NOMO-1 treated with DMSO at 0.1 percent for 48 hours (cell line): ENCODE measurements around the gene NTRK3.

Source experiments
- DNase-seq: peaks from one replicate; lab custom pipeline; 2025; ENCODE audit not compliant: unreplicated experiment; lab: John Stamatoyannopoulos, UW

NTRK3 gene

DNA sequence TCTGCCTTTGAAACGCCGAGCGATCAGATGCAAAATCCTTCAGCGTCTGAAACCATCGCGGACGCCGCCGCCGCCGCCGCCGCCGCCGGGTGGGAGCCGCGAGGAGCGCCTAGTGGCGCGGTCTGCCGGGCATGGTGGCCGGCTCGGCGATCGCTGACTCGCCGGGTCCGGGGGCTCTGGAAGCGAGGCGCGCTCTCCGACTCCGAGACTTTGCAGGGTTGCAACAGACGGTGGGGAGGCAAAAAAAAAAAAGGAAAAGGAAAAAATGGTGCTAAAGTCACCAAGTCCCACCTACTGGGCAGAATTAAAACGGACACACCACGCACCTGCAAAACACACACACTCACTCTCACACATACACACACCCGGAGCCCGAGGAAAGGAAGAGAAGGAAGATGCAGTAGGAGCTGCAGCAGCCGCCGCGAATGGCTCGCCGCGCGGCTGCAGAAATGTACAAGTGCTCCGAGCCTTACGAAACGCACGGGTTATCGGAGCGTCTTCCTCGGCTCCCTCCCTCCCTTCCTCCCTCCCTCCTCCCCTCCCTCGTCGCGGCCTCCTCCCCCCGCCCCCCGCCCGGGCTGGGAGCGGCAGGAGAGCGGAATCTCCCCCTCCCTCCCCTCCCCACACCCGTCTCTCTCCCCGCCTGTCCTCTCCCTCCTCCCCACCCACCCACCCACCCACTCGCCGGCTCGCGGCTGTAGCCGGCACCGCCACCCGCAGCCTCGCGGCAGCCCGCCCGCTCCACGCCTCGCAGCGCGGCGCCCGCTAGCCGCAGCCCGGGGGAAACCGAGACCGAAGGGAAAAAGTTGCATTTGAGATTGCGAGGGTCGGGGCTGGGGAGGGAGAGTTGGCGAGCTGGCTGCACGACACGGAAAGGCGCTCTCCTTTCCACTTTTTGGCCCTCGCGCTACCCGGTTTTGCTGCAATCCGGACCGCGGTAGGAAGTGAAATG is at the start of gene NTRK3:
TSS of gene NTRK3 (minus strand) at position 461 of the 952 bp plus-strand sequence. CDS start 586 bp downstream, outside the sequence.
- DNase-seq = peak; percentile 7

DNA sequence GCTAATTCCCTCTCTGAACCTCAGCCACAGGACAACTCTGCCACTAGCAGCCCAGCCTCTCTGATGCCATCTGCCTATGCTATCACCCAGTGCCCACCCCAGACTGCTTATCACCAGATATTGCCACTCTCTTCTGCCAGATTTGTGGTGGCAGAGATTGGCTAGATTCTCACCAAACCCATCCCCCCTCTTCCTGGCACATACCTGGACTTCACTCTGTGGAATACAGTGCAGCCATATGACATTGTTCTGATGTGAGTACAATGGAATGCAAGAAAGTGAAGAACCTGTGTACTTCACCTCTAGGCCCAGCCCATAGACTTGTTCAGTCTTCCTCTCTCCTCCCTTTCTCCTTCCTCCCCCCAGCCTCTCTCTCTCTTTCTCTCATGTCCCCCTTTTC is 46.9 kb upstream of the NTRK3 start:
- no peak for DNase-seq

DNA sequence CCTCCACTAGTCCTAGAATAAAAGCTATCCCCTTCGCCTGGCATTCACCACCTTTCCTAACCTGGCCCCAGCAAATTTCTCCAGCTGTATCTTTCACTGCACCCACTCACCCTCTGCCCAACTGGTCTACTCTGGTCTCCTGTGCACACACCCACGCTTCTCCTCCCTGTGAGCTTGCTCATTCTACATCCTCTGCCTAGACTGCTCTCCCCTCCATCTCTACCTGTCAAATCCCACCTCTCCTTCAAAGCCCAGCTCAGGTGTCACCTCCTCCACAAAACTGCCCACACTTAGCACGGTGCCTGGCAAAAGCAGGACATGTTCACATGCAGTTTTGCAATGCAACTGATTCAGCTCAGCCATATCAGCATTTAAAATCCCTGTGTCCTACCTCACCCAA is 45.8 kb upstream of the NTRK3 start:
- DNase-seq = no peak

DNA sequence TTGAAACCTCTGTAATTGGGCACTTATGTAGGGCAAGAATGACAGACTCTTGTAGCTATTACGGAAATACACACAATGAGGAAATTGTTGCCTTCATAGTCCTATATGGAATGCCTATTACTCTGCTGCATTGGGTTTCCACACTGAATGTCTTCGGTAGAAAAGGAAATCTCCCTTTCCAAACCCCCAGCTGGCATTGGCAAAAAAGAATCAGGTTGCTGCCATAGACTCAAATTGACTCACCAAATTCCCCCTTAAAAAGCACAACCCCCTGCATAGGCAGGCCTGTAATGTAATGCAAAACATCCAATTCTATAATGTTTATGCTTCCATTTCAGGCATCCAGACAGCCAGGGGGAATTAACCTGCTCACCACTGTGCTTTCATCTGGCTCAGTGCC is 44.8 kb upstream of the NTRK3 start:
- DNase-seq = no peak

DNA sequence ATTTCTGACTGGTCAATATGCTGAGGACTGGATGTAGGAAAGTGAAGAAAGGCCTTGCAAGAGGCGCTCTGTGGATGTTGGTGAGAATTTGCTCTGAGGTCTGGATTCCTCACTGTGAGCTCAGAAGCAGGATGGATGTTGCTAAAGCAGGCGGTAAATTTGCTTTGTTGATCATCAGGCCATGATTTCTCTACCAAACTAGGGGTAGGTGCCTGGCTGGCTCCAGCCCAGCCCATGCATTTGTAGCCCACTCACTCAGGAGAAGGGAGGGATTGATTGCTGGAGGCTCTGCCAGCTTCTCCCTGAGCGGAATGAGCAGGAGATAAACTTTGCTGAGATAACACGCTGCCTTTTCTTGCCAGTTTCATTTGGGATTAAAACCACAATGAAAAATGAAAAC is 44.3 kb upstream of the NTRK3 start:
- DNase-seq = no peak

DNA sequence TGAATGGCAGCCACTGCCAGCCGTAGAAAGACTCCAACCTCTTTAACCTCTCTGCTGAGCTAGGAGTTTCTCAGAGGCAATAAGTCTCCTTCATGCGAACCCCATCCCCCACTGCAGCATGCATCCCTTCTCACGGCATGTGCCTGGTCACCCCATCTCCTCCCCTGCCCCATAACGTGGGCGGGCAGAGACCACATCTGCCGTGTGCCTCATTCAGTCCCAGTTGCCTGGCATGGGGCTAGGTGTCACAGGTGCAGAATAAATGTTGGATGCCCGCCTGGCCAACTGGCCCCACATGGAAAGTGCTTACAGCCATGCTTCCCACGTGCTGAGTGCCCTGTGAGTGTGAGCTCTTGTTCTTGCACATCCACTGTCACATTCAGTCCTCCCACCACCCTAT is 43.5 kb upstream of the NTRK3 start:
- no peak for DNase-seq

DNA sequence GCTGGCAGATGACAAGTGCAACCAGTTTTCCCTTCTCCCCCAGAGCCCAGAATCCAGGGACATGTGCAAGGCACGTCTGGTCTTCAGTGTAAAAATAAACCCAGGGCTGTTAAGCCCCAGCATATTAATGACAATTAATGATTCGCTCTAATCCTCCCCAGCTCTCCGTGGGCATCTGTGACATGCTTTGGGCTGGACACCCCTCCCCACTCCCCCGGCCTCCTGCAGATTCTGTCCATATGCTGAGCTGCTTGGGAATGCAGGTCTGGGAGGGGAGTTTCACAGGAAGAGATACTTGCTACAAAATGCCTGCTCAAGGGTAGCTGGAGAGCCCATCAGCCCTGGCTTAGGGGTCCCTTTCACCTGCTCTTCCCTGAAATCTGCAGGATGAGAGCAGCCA is 43.0 kb upstream of the NTRK3 start:
- no peak for DNase-seq

DNA sequence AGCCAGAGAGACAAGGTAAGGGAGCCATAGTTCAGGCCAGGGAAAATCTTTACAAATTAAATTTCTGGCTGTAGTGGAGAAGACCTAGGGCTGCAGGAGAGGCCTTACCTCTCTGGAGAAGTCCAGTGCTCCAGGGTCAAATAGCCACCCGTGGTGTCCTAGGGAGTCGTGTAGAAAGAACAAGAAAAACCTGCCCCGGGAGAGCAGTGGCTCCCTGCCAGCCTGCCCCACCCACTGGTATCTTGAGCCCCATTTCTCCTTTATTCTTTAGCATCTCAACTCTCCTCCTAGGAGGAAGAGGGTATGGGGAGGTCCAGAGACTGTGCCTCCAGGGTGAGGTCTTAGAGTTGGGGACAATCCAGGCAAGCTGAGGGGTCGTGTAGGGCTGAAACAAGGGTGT is 32.1 kb upstream of the NTRK3 start:
- no peak for DNase-seq

DNA sequence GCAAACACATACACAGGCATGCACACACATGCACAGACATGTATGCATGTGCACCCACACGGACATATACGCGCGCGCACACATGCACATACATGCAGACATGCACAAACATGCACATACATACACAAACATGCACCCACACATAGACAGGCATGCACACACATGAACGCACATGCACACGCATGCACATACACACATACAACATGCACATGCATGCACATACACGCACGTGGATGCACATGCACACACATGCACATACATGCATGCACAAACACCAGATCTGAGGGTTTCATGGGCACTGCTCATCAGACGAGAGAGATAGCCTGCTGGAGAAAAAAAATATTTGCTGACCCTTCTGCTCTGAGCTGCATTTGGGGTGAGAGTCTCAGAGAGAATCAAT is 31.7 kb upstream of the NTRK3 start:
- no peak for DNase-seq

DNA sequence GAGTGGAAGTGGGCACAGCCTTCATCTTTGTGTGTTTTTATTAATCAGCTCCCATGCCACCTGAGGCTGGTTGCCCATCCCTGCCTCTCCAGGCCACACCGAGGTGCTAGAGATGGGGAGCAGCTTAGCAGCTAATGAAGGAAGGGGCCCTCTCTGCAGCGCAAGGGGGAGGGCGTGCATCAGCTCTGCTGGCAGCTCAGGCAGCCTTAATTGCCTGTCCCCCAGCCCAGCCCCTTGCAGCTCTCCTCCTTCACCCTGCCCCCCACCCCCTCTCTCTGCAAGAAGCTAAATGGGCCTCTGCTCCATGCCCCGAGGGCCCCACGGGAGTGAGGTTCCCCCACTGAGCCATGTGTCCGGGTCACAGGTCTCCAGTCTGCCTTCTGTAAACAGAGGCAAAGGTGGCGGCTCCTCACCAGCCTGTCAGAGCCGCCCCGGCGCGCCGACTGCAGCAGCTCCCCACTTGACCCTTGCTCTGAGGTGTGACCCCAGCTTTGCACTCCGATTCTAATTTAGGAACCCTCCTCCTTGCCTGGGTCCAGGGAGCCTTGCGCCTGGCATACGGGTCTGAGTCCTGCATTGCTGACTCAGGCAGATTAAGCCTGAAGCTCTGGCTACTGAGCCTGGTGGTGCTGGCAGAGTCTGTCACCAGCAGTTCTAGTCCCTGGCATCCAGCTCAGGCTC is 27.9 kb upstream of the NTRK3 start:
- DNase-seq = no peak

DNA sequence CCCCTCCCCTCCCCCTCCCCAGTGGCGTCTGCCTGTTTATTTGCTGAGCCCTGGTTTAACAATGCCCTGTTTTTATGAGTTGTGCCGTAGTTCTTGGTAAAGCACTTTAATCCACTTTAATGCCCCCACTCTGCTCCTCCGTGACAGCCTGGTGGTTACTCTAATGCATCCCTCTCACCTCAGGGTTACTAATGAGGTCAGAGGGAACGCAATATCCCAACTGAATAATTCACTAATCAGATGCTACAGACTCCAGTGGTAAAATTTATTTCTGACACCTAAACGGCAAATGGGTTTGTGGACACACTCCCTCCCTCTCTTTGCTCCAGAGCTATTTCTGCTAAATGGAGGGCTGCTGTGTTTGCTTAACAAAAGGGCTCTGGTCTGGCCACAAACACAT is 26.1 kb upstream of the NTRK3 start:
- DNase-seq = no peak

DNA sequence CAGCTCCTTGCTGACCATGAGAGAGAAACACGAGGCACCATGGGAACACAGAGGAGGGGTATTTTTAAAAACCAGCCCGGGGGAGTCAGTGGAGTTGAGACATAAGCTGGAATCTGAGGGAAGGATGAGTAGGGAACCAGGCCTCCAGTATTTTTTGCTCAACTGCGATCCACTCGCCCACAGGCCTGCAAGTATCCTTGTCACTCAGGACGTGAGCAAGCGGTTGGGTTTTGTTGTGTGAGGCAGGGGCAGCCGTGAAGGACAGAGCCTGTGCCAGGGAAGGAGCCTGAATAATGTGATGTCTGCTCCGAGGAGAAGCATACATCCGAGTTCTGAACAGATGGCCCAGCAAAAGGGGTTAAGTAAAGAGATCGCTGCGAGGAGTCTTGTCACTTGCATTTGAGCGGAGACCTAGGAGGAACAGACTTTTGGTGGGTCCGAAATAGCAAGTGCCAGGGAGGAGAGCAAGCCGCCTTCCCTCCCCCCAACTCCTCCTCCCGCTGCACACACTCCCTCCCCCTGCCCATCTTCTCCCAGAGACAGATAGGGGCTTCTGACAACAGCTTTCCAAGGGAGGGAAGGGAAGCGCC is 20.4 kb upstream of the NTRK3 start:
- no peak for DNase-seq

DNA sequence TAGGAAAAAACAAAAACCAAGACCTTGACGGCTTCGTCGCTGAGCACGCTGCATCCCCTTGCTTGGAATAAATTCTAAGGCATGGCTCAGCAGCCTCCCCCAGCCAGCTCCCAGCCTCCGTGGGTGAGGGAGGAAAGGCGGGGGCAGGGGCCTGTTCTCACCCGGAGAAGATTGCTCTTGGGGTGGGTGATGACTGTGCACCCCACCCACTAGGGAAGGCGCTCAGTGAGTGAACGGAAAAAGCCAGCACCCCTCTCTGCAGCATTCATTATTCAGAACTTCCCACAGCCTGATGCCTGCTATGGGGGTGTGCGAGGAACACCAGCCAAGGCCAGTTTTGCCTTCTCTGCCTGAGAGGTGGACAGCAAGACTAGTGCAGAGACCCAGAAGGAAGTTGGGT is 19.3 kb upstream of the NTRK3 start:
- DNase-seq = no peak

DNA sequence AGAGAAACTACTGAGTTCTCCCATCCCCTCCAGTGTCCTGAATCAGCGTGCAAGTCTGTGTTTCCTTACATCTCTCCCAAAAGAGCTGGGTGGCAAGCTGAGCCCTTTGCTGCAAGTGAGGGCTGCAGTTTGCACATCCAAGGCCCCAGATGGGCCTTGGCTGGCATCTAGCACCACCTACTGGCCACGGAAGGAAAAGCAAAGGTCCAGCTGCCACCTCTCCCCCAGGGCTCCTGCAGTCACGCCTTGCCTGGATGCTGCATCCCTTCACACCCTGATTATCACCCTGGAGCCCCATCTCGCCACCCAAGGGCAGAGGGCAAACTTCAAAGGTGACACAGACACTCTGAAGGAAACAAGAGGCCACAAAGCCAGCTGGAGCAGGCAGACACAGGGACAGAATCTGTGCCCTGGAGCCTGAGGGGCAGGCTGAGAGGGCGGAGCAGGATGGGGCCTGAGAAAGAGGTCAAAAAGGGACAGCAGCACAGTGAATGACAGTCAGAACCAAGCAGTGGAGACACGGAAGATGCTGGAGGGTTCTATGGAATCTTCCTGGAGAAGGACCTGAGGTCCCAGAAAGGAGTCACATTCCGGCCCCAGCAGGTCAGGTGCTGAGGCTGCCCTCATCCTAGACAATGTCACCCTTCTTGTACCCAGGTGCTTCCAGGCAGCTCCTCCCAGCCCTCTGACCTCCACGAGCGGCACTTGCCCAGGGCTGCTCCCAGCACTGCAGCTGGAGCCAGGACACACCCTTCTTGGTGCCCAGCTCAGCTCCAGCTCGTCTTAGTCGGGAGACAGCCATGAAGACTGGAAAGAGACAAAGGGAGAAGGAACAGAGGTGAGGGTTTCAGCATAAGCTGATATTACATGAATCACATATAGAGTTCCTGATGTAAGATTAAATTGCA is 18.3 kb upstream of the NTRK3 start:
- DNase-seq = no peak

DNA sequence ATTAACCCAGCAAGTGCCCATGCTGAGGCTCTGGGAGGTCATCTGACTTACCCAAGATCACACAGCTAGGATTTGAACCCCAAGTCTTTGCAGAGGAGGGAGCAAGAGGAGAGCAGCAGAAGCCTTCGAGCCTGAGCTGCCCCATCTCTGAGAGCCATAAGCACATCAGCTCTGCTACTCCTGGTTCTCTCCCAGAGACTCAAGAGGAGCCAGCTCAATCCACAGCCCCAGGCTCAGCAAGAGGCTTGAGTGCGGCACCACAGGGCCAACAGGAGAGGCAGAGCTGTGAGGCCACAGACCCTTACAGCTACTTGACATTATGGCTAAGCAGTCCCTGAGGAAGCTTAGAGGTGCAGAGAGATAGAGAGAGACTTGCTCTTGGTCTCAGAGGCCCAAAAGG is 15.9 kb upstream of the NTRK3 start:
- no peak for DNase-seq

DNA sequence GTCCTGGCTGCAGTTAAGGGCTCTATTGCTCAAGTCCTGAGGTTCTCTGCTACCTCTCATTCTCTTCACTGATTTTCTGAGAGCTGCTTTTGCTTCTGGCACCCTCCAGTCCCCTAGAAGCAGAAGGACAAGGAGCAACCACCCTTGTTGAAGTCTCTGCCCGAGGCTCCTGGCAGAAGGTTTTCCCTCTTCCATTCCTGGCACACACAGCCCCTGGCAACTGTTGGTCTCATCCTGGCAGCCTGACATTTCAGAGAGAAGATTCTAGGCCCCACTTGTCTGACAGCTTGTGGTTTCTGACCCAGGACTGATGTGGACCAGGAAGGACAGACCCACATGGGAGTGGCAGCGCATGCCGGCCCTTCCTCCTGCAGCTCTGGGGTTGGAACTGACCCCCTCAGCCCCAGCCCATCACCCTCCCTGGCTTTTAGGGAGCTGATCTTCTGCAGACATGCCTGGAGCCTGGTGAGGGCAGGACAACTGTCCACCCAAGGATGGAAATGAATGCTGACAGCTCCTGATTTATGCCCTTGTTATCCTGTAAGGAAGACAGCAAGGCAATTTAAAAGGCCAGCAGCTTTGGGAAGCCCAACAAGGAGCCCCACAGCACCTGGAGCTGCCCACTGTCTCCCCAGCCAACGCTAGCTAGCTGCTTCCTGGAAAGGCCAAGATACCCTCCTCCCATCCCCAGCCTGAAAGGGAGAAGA is 13.0 kb upstream of the NTRK3 start:
- no peak for DNase-seq

DNA sequence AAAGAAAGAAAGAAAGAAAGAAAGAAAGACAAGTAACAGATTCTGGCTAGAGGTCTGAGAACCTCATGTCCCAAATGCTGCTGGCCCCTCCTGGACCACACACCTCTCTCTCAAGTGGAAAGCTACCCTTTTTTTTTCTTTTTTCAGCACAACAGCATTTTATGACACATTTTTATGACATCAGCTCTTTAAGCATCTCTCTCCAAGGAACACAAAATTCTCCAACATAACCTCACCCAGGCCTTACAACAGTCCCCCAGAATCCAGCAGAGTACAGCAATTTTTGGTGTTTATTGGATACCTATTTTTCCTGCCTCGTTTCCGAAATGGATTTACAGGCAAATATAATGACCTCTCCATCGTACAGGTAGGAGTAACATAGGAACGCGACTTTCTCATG is 11.2 kb upstream of the NTRK3 start:
- no peak for DNase-seq

DNA sequence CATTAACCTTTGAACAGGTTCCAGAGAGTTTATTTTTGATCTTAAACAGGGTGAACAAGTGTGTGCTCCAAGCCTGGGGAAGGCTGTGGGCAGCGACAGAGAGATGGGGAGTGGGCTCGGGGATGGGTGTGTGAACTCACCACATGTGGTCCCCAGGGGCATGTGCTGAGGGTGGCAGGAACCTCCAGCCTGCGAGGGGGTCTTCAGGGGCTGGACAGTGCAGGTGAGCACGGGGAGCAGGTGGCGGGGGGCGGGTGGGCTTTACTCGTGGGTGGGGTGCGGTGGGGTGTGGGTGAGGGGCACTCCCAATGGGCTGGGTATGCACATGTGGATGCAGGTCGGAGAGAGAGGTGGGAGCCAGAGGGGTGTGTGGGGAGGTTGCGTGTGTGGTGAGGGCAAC is 9.6 kb upstream of the NTRK3 start:
- DNase-seq = no peak

DNA sequence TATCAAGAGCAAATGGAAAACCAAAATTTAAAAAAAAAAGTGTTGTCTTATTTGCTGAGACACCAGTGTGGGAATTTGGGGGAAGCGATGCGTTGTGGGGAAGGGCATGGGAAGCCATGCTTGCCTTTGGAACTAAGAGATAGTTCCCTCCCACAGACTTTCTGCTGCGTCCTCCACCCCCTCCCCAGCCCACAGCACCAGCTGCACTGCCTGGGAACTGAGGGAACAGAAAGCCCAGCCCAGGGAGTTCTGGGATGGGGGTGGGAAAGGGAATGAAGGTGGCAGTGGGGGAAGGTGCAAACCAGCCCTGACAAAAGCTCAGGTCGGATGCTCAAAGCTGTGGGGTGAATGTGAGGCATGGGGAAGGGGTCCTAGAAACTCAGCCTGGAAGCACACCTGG is 8.1 kb upstream of the NTRK3 start:
- no peak for DNase-seq

DNA sequence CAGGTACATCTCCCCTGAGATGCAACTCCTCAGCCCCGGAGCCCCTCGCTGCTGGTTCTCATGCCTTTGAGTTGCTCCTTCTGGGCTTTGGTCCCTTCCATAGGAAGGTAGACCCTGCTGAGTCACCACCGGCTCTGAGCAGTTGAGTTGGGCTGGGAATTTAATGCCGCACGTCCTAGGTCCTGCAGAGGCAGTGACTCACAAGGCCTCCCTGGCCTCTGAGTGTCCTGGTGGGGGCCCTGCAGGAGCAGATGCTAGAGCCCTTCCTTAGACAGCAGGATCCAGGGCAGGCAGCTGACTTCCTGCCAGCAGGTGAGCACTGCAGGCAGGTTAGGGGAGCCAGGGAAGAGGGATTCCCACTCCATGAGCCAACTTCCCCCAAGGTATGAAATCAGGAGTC is 5.5 kb upstream of the NTRK3 start:
- DNase-seq = no peak
